DOHH2 (cell line): ENCODE measurements around the gene ECPAS.

Experiments used
- EZH2phosphoT487 ChIP-seq: fragments of 200-600 bp; sonication (generic); IDR thresholded peaks from 2 replicates; pipeline ENCODE4 v1.6.1; 2017; ENCODE audit warnings: borderline replicate concordance, mild to moderate bottlenecking, antibody characterized with exemption, low read length, moderate library complexity, mixed read lengths
- TF ChIP-seq, protein P1 (sequence below): fragments of 200-600 bp; sonication (generic); IDR thresholded peaks from one replicate; pipeline ENCODE4 v1.5.1; 2014; ENCODE audit warnings: antibody characterized with exemption, mild to moderate bottlenecking, low read depth, low read length; ENCODE audit not compliant: poor library complexity, severe bottlenecking

DNA sequence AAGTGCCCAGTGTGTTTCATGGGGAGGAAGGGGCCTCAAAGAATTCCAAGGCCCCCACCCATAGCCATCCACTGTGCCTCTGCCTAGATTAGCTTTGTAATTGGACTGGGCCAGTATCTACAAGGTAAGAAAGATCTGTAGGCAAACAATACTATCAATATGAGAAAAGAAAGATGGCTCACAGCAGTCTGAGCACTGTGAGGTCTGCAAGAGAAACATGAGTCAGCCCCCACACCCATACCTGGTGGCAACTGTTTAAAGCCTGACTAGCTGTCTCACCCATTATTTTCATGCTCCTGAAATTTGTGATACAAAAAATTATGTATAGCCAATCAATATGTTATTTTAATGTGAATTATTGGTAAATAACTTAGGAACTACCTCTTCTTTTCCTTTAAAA, 30.8 kb upstream of the ECPAS start:
- TF ChIP-seq, protein P1, sequence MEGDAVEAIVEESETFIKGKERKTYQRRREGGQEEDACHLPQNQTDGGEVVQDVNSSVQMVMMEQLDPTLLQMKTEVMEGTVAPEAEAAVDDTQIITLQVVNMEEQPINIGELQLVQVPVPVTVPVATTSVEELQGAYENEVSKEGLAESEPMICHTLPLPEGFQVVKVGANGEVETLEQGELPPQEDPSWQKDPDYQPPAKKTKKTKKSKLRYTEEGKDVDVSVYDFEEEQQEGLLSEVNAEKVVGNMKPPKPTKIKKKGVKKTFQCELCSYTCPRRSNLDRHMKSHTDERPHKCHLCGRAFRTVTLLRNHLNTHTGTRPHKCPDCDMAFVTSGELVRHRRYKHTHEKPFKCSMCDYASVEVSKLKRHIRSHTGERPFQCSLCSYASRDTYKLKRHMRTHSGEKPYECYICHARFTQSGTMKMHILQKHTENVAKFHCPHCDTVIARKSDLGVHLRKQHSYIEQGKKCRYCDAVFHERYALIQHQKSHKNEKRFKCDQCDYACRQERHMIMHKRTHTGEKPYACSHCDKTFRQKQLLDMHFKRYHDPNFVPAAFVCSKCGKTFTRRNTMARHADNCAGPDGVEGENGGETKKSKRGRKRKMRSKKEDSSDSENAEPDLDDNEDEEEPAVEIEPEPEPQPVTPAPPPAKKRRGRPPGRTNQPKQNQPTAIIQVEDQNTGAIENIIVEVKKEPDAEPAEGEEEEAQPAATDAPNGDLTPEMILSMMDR = no peak
- TF ChIP-seq EZH2phosphoT487 = no peak
